NCI-H524 treated with DMSO at 0.1 percent for 48 hours (cell line): Measurements from ENCODE around the gene FCRL2.
"Not testable (repeated sequence)": the region's sequence is repeated elsewhere in the genome, so short reads cannot be mapped to it uniquely, and the experiment has no call there.

Experiments
- DNase-seq: peaks from one replicate; lab custom pipeline; 2025; lab: John Stamatoyannopoulos, UW

The FCRL2 gene

DNA sequence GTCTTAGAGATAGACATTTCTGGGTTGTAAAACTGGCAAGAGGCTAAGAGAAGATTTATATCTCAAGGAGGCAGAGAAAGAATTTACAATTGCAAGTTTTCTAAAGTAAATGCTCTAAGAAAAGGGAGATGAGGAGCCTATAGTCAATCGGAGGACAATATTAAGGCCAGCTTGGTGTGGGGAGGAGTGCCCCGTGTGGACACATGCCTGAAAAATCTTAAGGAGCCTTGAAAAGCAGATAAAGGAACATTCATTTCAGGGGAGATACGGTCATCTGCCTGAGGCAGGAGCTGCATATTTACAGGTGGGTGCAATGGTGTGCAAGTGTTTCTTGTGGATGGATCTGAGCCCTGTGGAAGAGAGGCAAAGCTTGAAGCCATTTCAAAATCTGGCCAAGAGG, 25.6 kb downstream of the FCRL2 start:
- DNase-seq: no peak

DNA sequence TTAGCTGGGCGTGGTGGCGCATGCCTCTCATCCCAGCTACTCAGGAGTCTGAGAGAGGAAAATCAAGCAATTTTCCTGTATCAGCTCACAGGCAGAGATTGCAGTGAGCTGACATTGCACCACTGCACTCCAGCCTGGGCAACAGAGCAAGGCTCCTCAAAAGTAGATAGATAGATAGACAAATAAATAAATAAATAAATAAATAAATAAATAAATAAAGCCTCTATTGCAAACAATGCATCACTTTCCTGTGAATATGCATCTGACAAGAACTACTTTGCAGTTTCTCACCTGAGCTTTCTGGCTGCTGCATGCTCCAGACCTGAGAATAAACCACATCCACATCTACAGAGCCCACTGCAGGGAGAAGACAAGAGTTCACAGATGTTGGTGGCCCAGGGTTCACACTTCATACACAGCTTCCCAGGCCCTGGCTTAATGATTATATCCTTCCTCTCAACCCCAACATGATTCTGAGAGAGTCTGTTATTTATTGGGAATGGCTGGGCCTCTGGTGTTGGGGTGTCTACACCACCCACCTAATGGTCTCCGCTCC, 28.6 kb downstream of the FCRL2 start:
- no peak for DNase-seq

DNA sequence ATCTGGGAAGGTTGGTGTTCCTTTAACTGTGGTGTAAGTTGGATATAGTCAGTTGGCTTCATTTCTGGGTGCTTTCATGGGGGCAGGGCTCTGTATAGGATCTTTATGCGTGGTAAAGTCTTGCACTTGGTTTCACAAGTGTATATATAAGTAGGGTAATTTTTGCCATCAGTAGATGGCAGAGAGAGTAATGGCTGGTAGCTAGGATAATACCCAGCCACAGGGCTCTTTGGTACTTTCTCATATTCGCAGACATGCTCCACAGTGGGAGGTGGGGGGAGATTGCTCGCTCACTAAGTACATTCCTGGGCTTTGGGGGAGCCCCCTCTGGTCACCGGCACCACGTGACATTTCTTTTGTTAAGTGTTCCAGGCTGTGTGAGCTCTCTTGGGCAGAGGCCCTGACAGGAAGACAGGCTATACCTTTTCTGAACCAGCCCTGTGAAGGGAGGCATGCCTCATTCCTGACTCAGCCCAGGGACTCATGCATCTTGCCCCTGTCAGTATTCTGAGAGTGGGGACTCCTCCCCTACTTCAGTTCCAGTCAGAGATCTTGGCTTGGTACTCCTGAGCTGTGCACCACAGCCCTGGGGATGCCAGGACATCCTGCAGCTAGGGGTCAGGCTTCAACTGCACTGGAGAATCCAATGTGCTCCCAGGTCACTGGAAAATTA, 37.6 kb downstream of the FCRL2 start:
- no peak for DNase-seq

DNA sequence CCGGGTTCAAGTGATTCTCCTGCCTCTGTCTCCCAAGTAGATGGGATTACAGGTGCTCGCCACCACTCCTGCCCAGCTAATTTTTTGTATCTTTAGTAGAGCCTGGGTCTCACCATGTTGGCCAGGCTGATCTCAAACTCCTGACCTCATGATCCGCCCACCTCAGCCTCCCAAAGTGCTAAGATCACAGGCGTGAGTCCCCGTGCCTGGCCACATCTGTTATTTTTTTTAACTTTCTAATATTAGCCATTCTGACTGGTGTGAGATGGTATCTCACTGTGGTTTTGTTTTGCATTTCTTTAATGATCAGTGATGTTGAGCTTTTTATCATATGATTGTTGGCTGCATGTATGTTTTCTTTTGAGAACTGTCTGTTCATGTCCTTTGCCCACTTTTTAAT, 40.9 kb downstream of the FCRL2 start:
- not testable (repeated sequence) for DNase-seq

DNA sequence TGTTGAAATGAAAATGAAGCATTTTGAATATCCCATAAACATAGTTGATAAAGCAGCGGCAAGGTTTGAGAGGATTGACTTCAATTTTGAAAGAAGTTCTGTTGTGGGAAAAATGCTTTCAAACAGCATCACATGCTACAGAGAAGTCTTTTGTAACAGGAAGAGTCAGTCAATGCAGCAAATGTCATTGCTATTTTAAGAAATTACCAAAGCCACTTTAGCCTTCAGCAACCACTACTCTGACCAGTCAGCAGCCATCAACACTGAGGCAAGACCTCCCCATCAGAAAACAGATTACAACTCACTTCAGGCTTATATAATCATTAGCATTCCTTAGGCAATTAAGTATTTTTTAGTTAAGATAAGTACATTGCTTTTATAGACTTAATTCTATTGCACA, 42.6 kb downstream of the FCRL2 start:
- DNase-seq: no peak

DNA sequence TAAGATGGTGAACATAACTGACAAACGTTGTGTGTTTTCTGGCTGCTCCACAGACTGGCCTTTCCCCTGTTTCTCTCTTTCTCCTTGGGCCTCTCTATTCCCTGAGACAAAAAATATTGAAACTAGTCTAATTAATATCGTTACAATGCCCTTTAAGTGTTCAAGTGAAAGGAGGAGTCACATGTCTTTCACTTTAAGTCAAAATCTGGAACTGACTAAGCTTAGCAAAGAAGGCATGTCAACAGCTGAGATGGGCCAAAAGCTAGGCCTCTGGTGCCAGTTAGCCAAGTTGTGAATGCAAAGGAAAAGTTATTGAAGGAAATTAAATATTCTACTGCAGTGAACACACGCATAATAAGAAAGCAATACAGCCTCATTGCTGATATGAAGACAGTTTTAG, 44.2 kb downstream of the FCRL2 start:
- no peak for DNase-seq

DNA sequence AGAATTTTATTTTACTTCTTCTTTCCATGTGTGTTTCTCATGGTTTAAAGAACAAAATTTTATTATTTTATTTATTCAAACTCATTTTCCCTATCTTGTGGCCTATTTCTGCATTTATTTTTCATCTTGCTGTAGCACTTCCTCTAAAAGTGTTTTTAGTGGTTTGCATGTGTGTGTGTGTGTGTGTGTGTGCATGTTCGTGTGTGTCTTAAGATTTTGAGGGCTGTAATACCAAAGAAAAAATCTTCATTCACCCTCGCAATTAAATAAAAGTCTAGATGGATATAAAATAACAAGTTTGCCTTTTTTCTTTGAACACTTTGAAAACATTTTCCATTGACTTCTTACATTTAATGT, 51.7 kb downstream of the FCRL2 start:
- DNase-seq: no peak

DNA sequence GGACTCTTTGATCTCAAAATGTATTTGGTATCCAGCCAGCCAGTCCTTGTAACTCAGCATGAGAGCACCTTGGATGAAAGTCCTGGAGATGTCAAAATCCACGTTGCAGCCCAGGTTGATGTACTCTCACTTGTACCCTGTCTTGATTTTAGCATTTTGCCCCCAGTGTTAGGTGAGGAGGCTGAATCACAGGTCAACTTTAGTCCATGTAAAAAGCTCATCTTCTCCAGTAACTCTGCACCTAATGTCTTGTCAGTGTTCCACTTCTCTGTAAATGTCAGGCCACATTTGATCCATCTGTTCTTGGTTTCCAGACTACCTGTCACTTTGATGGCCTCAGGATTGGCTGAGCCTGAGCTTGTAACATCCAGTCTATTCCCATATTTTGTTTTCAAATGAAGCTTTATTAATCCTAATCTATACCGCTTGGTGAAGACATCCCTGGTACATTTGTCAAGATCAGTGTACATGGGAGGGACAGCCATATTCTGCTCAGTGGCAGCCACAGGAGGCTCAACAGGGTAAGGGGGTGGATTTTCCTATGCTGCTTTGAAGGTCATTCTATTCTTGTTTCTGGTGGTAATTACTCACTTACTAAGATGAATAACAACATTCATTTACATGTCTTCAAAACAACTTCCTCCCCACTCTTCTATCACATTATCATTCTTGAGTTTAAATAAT, 52.3 kb downstream of the FCRL2 start:
- no peak for DNase-seq

DNA sequence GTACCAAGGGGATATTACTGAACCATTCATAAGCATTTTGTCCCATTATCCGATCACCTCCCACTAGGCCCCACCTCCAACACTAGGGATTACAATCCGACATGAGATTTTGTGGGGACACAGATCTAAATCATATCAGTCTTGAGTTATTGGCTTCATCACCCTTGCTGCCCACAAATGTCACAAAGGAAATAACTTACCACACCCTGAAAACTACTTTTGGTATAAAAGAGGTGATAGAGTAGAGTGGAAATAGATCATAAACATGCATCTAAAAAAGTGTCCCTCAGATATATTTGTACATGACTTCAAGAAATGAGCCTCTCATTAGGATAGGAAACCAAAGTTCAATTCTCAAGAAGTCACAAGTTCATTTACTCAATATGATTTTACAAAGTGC, 53.8 kb downstream of the FCRL2 start:
- no peak for DNase-seq

DNA sequence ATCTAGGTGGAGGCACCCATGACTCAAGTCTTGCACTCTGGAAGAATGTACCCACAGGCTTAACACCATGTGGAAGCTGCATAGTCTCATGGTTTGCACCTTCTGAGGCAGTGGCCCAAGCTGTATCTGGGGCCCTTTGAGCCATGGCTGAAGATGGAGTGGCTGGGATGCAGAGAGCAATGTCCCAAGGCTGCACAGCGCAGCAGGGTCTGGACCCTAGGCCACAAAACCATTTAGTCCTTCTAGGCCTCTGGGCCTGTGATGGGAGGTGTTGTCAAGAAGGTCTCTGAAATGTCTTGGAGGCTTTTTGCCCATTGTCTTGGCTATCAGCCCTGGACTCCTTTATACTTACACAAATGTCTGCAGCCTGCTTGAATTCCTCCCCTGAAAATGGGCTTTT, 54.9 kb downstream of the FCRL2 start:
- DNase-seq: no peak

DNA sequence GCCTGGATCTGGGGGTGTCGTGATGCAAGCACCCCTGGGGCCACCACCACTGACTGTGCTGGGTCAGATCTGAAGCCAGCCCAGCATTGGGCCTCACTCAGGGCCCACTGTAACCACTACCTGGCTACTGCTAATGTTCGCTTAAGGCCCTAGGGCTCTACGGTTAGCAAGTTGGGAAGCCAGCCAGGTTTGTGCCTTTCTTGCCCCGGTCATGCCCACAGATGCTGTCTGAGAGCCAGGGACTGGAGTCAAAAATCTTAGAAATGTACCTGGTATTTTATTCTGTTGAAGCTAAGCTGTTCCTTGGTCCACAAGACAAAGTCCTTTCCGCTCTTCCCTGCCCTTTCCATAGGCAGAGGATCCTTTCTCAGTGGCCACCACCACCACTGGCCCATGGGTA, 61.2 kb downstream of the FCRL2 start:
- DNase-seq: no peak

DNA sequence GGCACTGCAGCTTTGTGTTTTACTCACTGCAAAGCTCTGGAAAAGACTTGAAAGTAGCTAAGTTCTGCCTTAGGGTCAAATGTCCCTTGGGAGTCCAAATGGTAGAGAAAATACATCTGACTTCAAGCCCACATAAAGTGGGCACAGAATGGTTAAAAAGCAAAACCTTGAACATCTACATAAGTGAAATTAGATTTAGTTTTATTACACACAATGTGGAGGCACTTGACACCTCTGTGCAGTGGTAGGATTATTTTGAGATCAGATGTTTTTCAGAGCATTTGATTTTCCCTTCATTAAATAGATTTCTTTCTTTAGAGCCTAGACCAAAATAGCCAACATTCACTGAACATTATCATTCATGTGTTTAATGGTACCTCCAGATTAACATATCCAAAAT, 65.1 kb downstream of the FCRL2 start:
- DNase-seq: no peak

DNA sequence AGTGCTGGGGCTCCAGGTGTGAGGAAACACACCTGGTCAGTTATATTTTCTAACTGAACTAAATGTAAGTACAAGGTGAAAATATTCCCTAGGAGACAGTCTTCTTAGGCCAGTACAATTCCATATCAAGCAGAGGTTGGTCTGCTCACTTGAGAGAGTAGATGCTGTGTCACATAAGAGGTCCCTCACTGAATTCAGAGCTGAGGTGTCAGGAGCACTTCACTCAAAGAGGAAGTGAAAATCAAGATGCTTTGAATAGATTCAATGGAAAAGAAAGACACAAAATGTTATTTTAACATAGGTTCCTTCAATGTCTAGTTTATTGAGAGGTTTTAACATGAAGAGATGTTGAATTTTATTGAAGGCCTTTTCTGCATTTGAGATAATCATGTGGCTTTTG, 72.1 kb downstream of the FCRL2 start:
- DNase-seq: no peak

DNA sequence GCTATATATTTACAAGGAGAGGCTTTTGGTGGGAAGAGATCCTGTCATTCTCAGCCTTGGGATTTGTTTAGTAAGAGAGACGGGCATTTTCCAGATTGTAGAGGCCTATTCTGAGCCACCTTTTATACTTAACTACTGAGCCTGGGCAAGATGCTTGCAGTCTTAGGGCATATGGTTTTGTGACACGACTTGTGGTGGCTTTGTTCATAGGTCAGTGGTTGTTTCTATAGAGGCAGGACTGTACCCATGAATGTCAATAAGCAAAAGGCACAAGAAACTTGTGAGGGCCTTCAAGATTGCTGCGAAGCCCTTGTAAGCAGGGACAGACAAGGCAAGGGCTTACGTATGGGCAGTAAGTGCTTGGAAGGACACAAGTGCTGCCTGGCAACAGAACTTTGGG, 73.0 kb downstream of the FCRL2 start:
- DNase-seq: no peak

DNA sequence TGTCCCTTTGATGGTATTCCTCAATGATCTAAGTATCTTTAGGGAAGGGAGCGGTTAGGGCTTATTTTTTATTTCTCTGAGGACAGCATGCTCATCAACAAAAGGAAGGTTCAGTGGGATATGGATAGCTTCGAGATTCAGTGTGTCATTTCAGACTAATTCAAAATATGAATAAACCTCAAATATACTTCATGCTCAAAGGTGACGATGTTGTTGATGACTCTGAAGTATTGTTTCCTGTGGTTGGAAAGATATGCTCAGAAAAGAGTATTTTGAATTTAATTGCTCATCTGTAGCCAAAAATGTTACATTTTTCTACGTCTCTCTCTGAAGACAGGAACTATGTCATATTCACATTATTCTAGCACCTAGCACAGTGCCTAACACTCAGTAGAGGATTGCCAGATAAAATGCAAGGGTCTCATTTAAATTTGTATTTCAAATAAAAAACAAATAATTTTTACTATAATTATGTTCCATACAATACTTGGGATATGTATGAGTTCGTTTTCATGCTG, 74.6 kb downstream of the FCRL2 start:
- no peak for DNase-seq

DNA sequence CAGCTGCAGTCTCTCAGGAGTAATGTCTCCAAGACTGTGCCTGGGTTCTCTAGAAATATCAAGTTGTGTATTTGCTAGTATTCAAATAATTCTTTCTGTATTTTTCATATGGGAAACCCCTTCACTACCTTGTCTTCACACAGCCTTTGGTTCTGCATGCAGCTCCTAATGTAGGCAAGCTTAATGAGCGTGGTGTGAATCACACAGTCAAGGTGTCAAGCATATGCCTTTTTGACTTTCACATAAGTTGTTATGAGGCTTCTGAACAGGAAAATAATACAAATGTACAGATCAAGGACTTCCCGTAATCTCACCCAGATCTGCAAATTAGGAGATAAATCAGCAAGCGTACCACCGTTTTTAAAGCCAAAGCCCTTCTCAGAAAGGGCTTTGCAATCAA, 76.2 kb downstream of the FCRL2 start, which contains the start of gene FCRL3:
Gene FCRL3 (minus strand): TSS at position 38 of the 400 bp plus-strand sequence. CDS start 280 bp downstream, outside the sequence.
- no peak for DNase-seq

DNA sequence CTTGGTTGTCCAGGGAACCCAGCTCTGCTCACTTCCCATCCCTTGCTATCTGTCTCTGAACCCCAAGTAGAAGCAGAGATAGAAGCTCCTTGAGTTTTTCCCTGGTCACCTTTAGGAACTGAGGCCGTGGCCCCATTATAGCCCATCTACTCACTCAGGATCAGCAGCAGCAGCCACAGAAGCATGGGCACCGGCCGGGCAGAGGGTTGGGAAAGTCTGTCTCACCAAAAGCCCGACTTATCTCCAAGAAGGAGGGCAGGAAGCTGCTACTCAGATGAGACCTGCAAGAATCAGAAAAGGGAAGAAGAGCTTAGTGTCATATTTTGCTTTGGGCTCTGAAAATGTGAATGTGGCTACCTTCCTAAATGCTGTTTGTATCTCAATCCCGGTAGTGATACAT, 76.6 kb downstream of the FCRL2 start:
- DNase-seq: no peak

DNA sequence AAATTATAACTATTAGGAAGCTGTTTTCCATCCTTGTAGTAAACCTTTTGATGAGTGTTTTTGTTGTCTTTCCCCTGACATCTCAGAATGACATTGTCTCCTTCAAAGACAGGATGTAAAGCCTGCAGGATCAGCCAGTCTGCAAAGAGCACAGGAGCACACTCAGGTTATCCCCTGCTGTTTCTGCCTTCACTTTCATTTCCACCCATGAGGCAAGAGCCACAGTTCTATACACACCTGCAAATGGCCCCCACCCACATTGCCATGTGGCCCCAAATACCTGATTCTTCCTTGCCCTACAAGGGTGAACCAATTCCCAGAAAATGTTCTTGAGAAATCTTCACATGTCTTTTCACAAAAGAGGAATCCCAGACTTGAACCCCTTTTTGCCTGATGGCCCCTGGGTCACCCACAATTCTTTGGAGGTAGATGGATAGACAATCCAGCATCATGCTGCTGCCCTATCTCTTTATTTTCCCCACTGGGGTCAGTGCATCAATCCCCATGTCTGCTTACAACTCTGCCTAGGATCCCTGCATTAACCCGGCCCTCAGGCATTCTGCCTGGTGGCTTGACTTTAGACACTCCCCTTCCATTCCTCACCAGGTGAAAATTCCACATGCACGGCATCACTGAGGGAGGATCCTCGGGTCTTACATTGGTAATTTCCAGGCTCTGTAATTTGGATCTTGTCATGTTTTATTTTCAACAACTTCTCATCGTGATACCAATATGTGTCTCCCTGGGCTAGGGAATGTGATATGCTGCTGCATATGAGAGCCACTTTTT, 79.0 kb downstream of the FCRL2 start:
- DNase-seq: no peak

DNA sequence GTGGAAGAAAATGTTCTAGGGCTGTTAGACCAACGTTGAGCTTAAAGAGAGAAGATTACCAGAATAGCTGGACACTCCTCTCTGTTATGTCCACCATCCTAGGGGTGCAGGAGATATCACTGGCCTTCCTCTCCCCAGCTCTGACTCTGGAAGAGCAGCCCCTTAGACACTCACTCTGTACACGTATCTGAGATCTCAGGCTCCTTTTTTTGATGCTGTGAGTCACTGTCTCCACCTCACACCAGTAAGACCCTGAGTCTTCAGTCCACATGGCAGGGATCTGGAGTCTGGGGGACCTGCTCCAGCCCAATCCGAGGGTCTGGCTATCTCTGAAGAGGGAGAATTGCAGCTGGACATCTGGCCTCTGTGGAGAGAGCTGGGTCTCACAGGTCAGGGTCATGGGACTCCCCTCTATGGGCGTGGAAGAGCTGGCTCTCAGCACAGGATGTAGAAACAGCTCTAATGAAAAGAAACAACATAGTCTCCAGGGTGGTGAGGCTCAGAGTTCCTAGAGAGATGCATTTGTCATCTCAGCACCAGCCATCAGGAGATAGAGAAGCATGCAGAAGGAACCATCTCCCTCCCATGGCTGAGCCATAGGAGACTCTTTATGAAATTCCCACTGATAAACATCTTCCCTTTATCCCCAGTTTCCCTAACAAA, 79.8 kb downstream of the FCRL2 start:
- no peak for DNase-seq
